ENCODE measurements around the gene PACRG. TPM values are rescaled to one million over a fixed set of nuclear protein-coding genes. Genes with fewer than 3 reads are reported as not detected.

PACRG gene
- polyA plus RNA-seq, 3 donors: not detected

DNA sequence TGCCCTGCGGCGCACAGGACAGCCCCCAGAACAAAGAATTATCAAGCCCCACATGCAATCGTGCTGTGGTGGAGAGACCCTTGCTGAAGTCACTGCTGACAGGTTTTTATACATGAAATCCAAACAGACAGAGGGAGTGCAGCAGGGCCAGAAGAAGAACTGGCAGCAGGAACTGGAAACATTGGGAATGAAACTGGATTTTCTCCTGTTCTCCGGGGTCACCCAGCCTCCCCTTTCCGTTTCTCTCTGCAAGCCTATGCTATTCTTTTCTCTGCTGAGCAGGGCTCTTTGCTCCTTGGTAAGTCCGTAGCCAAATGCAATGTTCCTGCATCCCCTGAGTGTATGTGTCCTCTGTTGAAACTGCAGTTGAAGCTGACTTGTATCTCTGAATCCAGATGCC, 623.2 kb downstream of the PACRG start:
- Mint-ChIP-seq H3K9me3 (no peaks in the 10 kb centered on the region), H3K27me3 (ENCODE audit: low read depth in 3 of 3) (peaks cover 0 to 5% (median 1%) of the 10 kb centered on the region in 3 donors), H3K36me3 (no peaks in the 10 kb centered on the region), H3K4me3 (no peak overlapping the region), H3K4me1 (peaks cover 68% of the 10 kb centered on the region), H3K27ac (no peak overlapping the region)
- no peak overlapping the region for H3K4me2 ChIP-seq (replicated peaks; ENCODE audit: extremely low read depth, low read length, poor library complexity, severe bottlenecking)
- DNase-seq: no peak
- WGBS (ENCODE audit: insufficient coverage): 100% methylated on average over 6 of the region's 6 CpGs
- no peak overlapping the region for H3K27ac ChIP-seq (ENCODE audit: low read depth in 1 of 2, low read length in 2 of 2)
- no peaks in the 10 kb centered on the region for H3K36me3 ChIP-seq (replicated peaks in 1 of 2; ENCODE audit: control insufficient read depth in 1 of 2, insufficient read depth in 2 of 2, low read length in 2 of 2)
- no peaks in the 10 kb centered on the region for H3K27me3 ChIP-seq (ENCODE audit: control insufficient read depth in 2 of 2, insufficient read depth in 2 of 2, low read length in 2 of 2)
- no peak overlapping the region for H3K9ac ChIP-seq (ENCODE audit: insufficient read depth, low read length, poor library complexity, severe bottlenecking)
- peaks cover 55 to 59% of the 10 kb centered on the region in 2 donors for H3K4me1 ChIP-seq (ENCODE audit: control insufficient read depth in 1 of 2, insufficient read depth in 2 of 2, low read length in 2 of 2)
- H3K9me3 ChIP-seq (replicated peaks in 1 of 2; ENCODE audit: control insufficient read depth in 1 of 2, insufficient read depth in 1 of 2, low read length in 2 of 2): no peaks in the 10 kb centered on the region
- no peak overlapping the region for H3K4me3 ChIP-seq (replicated peaks in 1 of 3; ENCODE audit: low read depth in 2 of 3, low read length in 3 of 3)
- H2AFZ ChIP-seq (ENCODE audit: insufficient read depth, low read depth, low read length, poor library complexity, severe bottlenecking): no peak overlapping the region
- TF ChIP-seq, protein P1, sequence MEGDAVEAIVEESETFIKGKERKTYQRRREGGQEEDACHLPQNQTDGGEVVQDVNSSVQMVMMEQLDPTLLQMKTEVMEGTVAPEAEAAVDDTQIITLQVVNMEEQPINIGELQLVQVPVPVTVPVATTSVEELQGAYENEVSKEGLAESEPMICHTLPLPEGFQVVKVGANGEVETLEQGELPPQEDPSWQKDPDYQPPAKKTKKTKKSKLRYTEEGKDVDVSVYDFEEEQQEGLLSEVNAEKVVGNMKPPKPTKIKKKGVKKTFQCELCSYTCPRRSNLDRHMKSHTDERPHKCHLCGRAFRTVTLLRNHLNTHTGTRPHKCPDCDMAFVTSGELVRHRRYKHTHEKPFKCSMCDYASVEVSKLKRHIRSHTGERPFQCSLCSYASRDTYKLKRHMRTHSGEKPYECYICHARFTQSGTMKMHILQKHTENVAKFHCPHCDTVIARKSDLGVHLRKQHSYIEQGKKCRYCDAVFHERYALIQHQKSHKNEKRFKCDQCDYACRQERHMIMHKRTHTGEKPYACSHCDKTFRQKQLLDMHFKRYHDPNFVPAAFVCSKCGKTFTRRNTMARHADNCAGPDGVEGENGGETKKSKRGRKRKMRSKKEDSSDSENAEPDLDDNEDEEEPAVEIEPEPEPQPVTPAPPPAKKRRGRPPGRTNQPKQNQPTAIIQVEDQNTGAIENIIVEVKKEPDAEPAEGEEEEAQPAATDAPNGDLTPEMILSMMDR (IDR thresholded peaks at IDR 0.05): no peak
- H4K20me1 ChIP-seq (ENCODE audit: insufficient read depth, low read length): no peaks in the 10 kb centered on the region
- no peaks in the 10 kb centered on the region for H3K79me2 ChIP-seq (ENCODE audit: insufficient read depth, low read length)
- intact Hi-C loops (cut with micrococcal nuclease): loop anchor here (5.0 kb wide), 2 partner anchors 56 to 406 kb away; no protein-coding TSS in a partner anchor

DNA sequence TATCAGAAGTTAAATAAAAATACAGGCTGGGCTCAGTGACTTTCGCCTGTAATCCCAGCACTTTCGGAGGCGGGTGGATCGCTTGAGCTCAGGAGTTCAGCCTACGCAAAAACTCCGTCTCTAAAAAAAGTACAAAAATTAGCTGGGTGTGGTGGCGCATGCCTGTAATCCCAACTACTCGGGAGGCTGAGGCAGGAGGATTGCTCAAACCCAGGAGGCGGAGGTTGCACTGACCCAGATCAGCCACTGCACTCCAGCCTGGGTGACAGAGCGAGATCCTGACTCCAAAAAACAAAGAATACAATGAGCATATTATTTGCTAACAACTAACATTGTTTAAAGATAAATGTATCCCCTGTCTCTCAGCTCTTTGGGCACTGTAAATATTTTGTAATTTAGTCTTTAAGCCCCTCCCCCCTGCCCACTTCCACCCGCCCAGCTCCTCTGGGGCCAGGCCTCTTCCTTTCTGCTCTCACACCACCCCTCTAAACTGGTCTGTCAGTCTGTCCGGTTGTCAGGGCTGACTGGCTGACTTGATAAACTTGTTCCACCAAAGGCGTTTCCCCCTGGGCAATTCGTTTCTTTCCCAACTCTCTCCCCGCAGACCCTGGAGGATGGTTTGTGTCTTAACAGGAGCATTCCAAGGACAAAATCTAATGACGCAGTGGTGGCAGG, 624.4 kb downstream of the PACRG start:
- Mint-ChIP-seq H3K27me3 (ENCODE audit: low read depth in 3 of 3) (peaks cover 0 to 5% (median 0%) of the 10 kb centered on the region in 3 donors), H3K36me3 (no peaks in the 10 kb centered on the region), H3K4me3 (peak overlapping the region in 1 of 2 donors; percentile 43), H3K4me1 (peaks cover 67% of the 10 kb centered on the region), H3K9me3 (no peaks in the 10 kb centered on the region), H3K27ac (peak overlapping the region in 4 of 7 donors; percentile 11 to 98 (median 58))
- Histone ChIP-seq H3K27me3 (ENCODE audit: control insufficient read depth in 2 of 2, insufficient read depth in 2 of 2, low read length in 2 of 2) (no peaks in the 10 kb centered on the region), H3K79me2 (ENCODE audit: insufficient read depth, low read length) (no peaks in the 10 kb centered on the region), H3K4me2 (replicated peaks; ENCODE audit: extremely low read depth, low read length, poor library complexity, severe bottlenecking) (peak overlapping the region; percentile 2), H4K20me1 (ENCODE audit: insufficient read depth, low read length) (no peaks in the 10 kb centered on the region), H3K4me1 (ENCODE audit: control insufficient read depth in 1 of 2, insufficient read depth in 2 of 2, low read length in 2 of 2) (peaks cover 63 to 67% of the 10 kb centered on the region in 2 donors), H3K4me3 (replicated peaks in 1 of 3; ENCODE audit: low read depth in 2 of 3, low read length in 3 of 3) (peak overlapping the region in 1 of 3 experiments; percentile 5), H3K9ac (ENCODE audit: insufficient read depth, low read length, poor library complexity, severe bottlenecking) (no peak overlapping the region), H3K27ac (ENCODE audit: low read depth in 1 of 2, low read length in 2 of 2) (peak overlapping the region; percentile 94 to 97), H3K36me3 (replicated peaks in 1 of 2; ENCODE audit: control insufficient read depth in 1 of 2, insufficient read depth in 2 of 2, low read length in 2 of 2) (no peaks in the 10 kb centered on the region), H2AFZ (ENCODE audit: insufficient read depth, low read depth, low read length, poor library complexity, severe bottlenecking) (no peak overlapping the region), H3K9me3 (replicated peaks in 1 of 2; ENCODE audit: control insufficient read depth in 1 of 2, insufficient read depth in 1 of 2, low read length in 2 of 2) (no peaks in the 10 kb centered on the region)
- TF ChIP-seq, protein P1 (IDR thresholded peaks at IDR 0.05): no peak
- WGBS (ENCODE audit: insufficient coverage): 55% methylated on average over 6 of the region's 16 CpGs
- intact Hi-C loops (cut with micrococcal nuclease): loop anchor here (5.0 kb wide), 2 partner anchors 55 to 405 kb away; no protein-coding TSS in a partner anchor
- DNase-seq: peak; percentile 22 to 53 (median 29)
